HCT116 (cell line): ENCODE measurements around the gene GGCX.

Experiments
- CTCF ChIP-seq, 3 experiments: fragments of 200-600 bp in 1 of 3; sonication (generic) in 1 of 3; IDR thresholded peaks in 2 of 3; conservative IDR thresholded peaks in 1 of 3; 2 replicates each; pipeline ENCODE4 v1.5.1; 2012 to 2017; ENCODE audit warnings: low read depth in 2 of 3, low read length in 2 of 3, antibody characterized with exemption in 1 of 3, borderline replicate concordance in 1 of 3, control low read depth in 1 of 3, mild to moderate bottlenecking in 1 of 3, mixed read lengths in 1 of 3, mixed run types in 1 of 3, moderate library complexity in 1 of 3; ENCODE audit not compliant: insufficient read depth in 1 of 3
- EZH2 ChIP-seq: fragments of 200-600 bp; sonication (generic); IDR thresholded peaks from 2 replicates; pipeline ENCODE4 v1.6.1; 2017; ENCODE audit warnings: antibody characterized with exemption, mixed run types
- EZH2phosphoT487 ChIP-seq: fragments of 200-600 bp; IDR thresholded peaks from 2 replicates; pipeline ENCODE4 v1.6.1; 2018; ENCODE audit warnings: antibody characterized with exemption, borderline replicate concordance
- JUND ChIP-seq: IDR thresholded peaks from 2 replicates; pipeline ENCODE4 v1.6.1; 2012
- POLR2A ChIP-seq: IDR thresholded peaks from 2 replicates; pipeline ENCODE4 v1.7.0; 2011; ENCODE audit warnings: borderline replicate concordance; ENCODE audit not compliant: insufficient read depth, insufficient read length; ENCODE audit errors: extremely low read depth
- REST ChIP-seq: IDR thresholded peaks from 2 replicates; pipeline ENCODE4 v1.6.1; 2012; ENCODE audit warnings: low read depth
- SIN3A ChIP-seq: IDR thresholded peaks from 2 replicates; pipeline ENCODE4 v1.6.1; 2012; ENCODE audit warnings: low read depth
- SP1 ChIP-seq: IDR thresholded peaks from 2 replicates; pipeline ENCODE4 v1.6.1; 2012; ENCODE audit warnings: low read depth

GRCh38 chr2:85598594-85599340 is 37.5 kb upstream of the GGCX start:
- no peak for TF ChIP-seq POLR2A
- TF ChIP-seq SP1, result no peak
- TF ChIP-seq CTCF (IDR thresholded peaks at IDR 0.05 in 2 of 3, conservative IDR thresholded peaks at IDR 0.05 in 1 of 3; ENCODE audit: borderline replicate concordance in 1 of 3, insufficient read depth in 1 of 3, low read depth in 2 of 3, low read length in 2 of 3), result no peak
- TF ChIP-seq EZH2phosphoT487, result no peak
- TF ChIP-seq SIN3A, result no peak
- no peak for TF ChIP-seq EZH2
- no peak for TF ChIP-seq JUND
- no peak for TF ChIP-seq REST
